Hepatocyte (in vitro differentiated cells): ENCODE measurements around the gene MYO1B. TPM values are rescaled to one million over a fixed set of nuclear protein-coding genes. Genes with fewer than 3 reads are reported as not detected.

ENCODE experiments used
- DNase-seq: peaks from one replicate; pipeline ENCODE4 v3.0.0-alpha.2; 2016; ENCODE audit warnings: low spot score
- H2AFZ ChIP-seq: fragments of 200-600 bp; sonication (generic); 2 replicates; pipeline ENCODE4 v1.6.0; 2016; ENCODE audit warnings: antibody characterized with exemption, mild to moderate bottlenecking
- H3K27ac ChIP-seq: fragments of 200-600 bp; sonication (generic); 2 replicates; pipeline ENCODE4 v1.5.1; 2016; ENCODE audit warnings: mild to moderate bottlenecking
- H3K27me3 ChIP-seq: fragments of 200-600 bp; sonication (generic); 2 replicates; pipeline ENCODE4 v1.6.1; 2016
- H3K36me3 ChIP-seq: fragments of 200-600 bp; sonication (generic); replicated peaks from 2 replicates; pipeline ENCODE4 v1.5.1; 2016; ENCODE audit warnings: low read depth; ENCODE audit not compliant: insufficient read depth
- H3K4me1 ChIP-seq: fragments of 200-600 bp; sonication (generic); 2 replicates; pipeline ENCODE4 v1.5.1; 2016; ENCODE audit warnings: mild to moderate bottlenecking, moderate library complexity; ENCODE audit not compliant: insufficient read depth
- H3K4me2 ChIP-seq: fragments of 200-600 bp; sonication (generic); 2 replicates; pipeline ENCODE4 v1.6.0; 2016
- H3K4me3 ChIP-seq: fragments of 200-600 bp; sonication (generic); 2 replicates; pipeline ENCODE4 v1.5.1; 2016; ENCODE audit warnings: mild to moderate bottlenecking
- H3K79me2 ChIP-seq: fragments of 200-600 bp; sonication (generic); 2 replicates; pipeline ENCODE4 v1.6.0; 2017; ENCODE audit warnings: mild to moderate bottlenecking
- H3K9me2 ChIP-seq: fragments of 200-600 bp; sonication (generic); replicated peaks from 2 replicates; pipeline ENCODE4 v1.6.0; 2017; ENCODE audit warnings: mild to moderate bottlenecking; ENCODE audit not compliant: insufficient read depth
- H3K9me3 ChIP-seq: fragments of 200-600 bp; sonication (generic); 2 replicates; pipeline ENCODE4 v1.5.1; 2016; ENCODE audit warnings: low read depth, mild to moderate bottlenecking
- H4K20me1 ChIP-seq: fragments of 200-600 bp; sonication (generic); 2 replicates; pipeline ENCODE4 v1.6.0; 2016; ENCODE audit warnings: mild to moderate bottlenecking; ENCODE audit not compliant: insufficient read depth, poor library complexity, severe bottlenecking
- CTCF ChIP-seq: fragments of 200-600 bp; sonication (generic); IDR thresholded peaks from 2 replicates; pipeline ENCODE4 v1.5.1; 2016; ENCODE audit warnings: antibody characterized with exemption, mild to moderate bottlenecking; ENCODE audit not compliant: poor library complexity
- EZH2 ChIP-seq: fragments of 200-600 bp; sonication (generic); IDR thresholded peaks from 2 replicates; pipeline ENCODE4 v1.6.1; 2016; ENCODE audit warnings: antibody characterized with exemption, mild to moderate bottlenecking, borderline replicate concordance
- EZH2phosphoT487 ChIP-seq: fragments of 200-600 bp; sonication (generic); IDR thresholded peaks from one replicate; pipeline ENCODE4 v1.6.1; 2018; ENCODE audit warnings: antibody characterized with exemption, mild to moderate bottlenecking, low read depth, moderate library complexity; ENCODE audit not compliant: unreplicated experiment, severe bottlenecking
- WGBS: methylation state at CpG from one replicate; pipeline ENCODE4 v1.1.6; 2016; ENCODE audit warnings: low lambda C conversion rate; ENCODE audit errors: missing lambda C conversion rate; 5-methylcytosine and 5-hydroxymethylcytosine counted together
- polyA plus RNA-seq: library from polyadenylated mRNA; unstranded; fragments of >200 nt; fragmentation: Nextera tagmentation; extraction: Ambion mirVana; gene quantifications from 2 replicates; pipeline ENCODE4 v1.2.1, GENCODE V29; 2016
- total RNA-seq: library from RNA; depleted of rRNA; stranded (reverse); fragments of >200 nt; gene quantifications from 2 replicates; pipeline ENCODE4 v1.2.3, GENCODE V29; 2014

The MYO1B gene
- total RNA-seq, result 91.6 and 95.4 TPM in 2 replicates
- polyA plus RNA-seq, result 36.7 and 43.4 TPM in 2 replicates

- H3K4me1 ChIP-seq, result peaks cover 14% of the 10 kb centered on the region
- no peaks in the 10 kb centered on the region for H3K9me3 ChIP-seq
- H2AFZ ChIP-seq, result peak within 1 kb of the TSS; percentile 88
- peaks cover 34% of the 10 kb centered on the region for H3K79me2 ChIP-seq
- H4K20me1 ChIP-seq, result peaks cover 1% of the 10 kb centered on the region
- peak; percentile 93 for DNase-seq
- no peaks in the 10 kb centered on the region for H3K27me3 ChIP-seq
- H3K4me2 ChIP-seq, result peak within 1 kb of the TSS; percentile 77
- TF ChIP-seq CTCF (peak; percentile 72), EZH2phosphoT487 (no peak)
- H3K9me2 ChIP-seq, result no peaks in the 10 kb centered on the region
- peak within 1 kb of the TSS; percentile 88 for H3K27ac ChIP-seq
- H3K4me3 ChIP-seq, result peak within 1 kb of the TSS; percentile 62
- H3K36me3 ChIP-seq, result no peaks in the 10 kb centered on the region
- under 1% methylated on average over 60 of the region's 112 CpGs for WGBS
These were observed at the start of gene MYO1B for GRCh38 chr2:191245046-191245868. Gene MYO1B, plus strand, starts transcription at chr2:191245404. Its CDS starts 31,492 bp downstream, at chr2:191276896.

GRCh38 chr2:191197096-191197495 lies 48.1 kb upstream of the MYO1B start:
- Histone ChIP-seq H3K79me2 (no peaks in the 10 kb centered on the region), H3K36me3 (no peaks in the 10 kb centered on the region), H3K27me3 (no peaks in the 10 kb centered on the region), H2AFZ (no peak overlapping the region), H3K4me3 (no peak overlapping the region), H3K9me3 (no peaks in the 10 kb centered on the region), H3K4me2 (no peak overlapping the region), H4K20me1 (no peaks in the 10 kb centered on the region), H3K9me2 (no peaks in the 10 kb centered on the region), H3K27ac (no peak overlapping the region), H3K4me1 (no peaks in the 10 kb centered on the region)
- no peak for TF ChIP-seq EZH2phosphoT487
- TF ChIP-seq EZH2, result no peak
- TF ChIP-seq CTCF, result no peak
- 92% methylated on average over 3 of the region's 3 CpGs for WGBS
- DNase-seq, result no peak

- WGBS, result 88% methylated on average over 4 of the region's 4 CpGs
These were observed 46.9 kb upstream of the MYO1B start for GRCh38 chr2:191198271-191198670.

More at GRCh38 chr2:191198271-191198670, 46.9 kb upstream of the MYO1B start:
- Histone ChIP-seq H3K4me1 (no peaks in the 10 kb centered on the region), H3K79me2 (no peaks in the 10 kb centered on the region), H3K36me3 (no peaks in the 10 kb centered on the region), H3K9me3 (no peaks in the 10 kb centered on the region), H2AFZ (no peak overlapping the region), H3K4me3 (no peak overlapping the region), H3K27ac (no peak overlapping the region), H3K4me2 (no peak overlapping the region), H3K27me3 (no peaks in the 10 kb centered on the region), H4K20me1 (no peaks in the 10 kb centered on the region), H3K9me2 (no peaks in the 10 kb centered on the region)
- no peak for TF ChIP-seq CTCF
- TF ChIP-seq EZH2phosphoT487, result no peak
- TF ChIP-seq EZH2, result no peak
- DNase-seq, result no peak
